GM19463 (cell line): ENCODE data around the gene CKB.

ENCODE experiments used
- ATAC-seq: cut with Tn5 transposase; IDR thresholded peaks from one replicate; pipeline ENCODE4 v1.9.1; 2021; ENCODE audit warnings: mild to moderate bottlenecking, moderate library complexity; ENCODE audit not compliant: unreplicated experiment

The CKB gene

GRCh38 chr14:103539056-103539825 is 16.6 kb upstream of the CKB start:
- no peak for ATAC-seq

DNA sequence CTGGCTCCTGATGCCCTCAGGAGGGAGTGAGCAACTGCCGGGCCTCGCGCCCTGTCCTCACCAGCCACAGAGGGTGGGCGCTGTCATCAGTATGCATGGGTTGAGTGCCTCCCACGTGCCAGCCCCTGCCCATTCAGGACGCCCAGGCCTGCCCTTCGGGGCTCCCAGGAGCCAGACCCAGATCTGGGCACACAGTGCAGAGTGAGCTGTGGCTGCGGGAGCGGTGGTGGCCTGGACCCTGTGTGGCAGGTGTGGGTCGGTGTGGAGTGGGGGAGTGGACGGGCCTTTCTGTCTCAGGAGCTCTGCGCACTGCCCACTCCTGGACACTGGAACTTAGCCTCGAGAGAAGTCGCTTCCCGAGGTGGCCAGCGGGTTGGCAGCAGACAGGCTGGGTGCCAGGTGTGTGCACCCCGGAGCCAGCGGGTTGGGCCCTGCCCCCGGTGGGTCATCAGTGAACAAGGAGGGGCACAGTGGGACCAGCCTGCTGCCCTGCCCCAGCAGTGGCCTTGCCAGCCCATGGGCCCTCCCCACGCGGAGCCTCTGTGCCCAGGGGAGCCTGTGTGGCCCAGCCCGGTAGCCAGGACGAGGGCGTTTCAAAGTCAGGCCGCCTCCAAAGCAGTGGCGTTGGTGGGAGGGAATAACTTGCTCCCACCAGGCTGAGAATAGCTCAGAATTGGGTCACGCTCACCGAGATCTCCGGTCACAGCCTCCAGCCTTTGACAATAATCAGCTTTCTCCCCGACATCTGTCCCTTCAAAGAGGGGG is 15.8 kb upstream of the CKB start:
- no peak for ATAC-seq

DNA sequence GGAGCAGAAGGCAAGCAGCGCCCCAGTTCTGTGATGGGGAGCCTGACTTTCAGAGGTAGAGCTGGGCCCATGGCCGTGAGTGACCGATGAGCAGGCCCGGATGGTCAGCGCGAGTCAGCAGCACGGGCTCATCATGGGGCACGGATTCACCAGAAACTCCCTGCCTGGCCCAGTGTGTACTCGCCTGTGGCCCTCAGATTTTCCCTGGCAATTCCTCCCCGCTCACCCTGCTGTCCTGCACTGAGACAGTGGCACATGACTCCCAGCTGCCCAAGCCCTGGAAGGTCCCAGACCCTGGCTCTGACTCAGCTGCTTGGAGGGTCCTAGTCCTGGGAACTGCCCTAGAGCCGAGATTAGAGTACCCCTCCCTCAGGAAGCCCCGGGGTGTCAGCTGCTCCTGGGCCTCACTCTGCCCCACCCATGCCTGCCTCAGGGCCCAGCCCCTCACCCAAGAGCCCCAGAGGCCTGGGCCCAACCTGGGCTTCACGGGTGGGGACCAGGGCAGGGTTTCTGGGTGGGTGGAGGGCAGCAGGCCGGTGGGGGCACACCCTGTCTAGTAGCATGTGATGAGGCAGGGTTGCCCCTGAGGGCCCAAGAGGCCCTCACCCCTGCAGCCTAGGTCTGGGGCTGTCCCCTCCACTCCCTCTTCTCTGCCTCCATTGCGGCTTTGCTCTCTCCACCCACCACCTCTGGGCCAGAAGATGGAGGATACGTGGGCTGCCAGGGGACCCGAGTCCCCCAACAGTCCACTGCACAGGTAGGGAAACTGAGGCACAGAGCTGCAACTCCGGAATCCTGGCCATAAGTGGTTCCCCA is 14.8 kb upstream of the CKB start:
- ATAC-seq = no peak

DNA sequence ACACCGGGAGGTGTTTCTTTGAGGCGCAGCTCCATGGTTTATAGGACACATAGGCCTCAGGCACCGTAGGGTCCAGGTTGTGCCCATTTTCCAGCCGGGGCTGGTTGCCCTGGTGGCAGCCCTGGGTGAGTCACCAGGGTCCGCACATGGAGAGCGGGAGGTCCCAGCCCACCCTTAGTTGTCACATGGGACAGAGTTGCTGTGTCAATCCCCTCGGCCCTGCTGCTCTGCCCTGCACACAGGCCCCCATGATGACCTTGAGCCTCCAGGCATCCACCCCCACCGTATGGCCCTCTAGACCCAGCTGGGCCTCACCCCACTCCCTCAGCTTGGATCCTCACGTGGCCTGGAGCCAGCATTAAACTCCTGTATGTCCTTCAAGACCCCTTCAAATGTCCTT is 14.1 kb upstream of the CKB start:
- no peak for ATAC-seq

GRCh38 chr14:103535891-103536565 is 13.4 kb upstream of the CKB start:
- no peak for ATAC-seq

GRCh38 chr14:103535081-103535890 is 12.7 kb upstream of the CKB start:
- no peak for ATAC-seq

DNA sequence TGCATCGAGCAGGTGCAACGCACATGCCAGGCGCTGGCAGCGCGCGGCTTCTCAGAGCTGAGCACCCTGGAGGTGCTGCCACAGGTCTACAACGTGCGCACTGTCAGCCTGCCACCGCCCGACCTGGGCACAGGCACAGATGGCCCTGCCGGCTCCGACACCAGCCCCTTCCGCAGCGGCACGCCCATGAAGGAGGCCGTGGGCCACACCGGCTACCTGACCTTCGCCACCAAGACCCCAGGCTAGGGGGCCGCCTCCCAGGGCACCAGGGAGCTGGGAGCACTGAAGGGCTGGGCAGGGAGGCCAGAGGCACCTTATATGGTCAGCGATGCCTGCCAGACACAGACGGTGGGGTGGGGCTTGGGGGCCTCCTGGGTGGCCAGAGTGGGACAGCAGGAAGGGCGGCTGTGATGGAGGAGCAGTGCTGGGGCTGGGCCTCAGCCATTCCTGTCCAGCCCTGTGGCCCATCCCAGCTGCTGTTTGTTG is 12.0 kb upstream of the CKB start:
- ATAC-seq = no peak

- ATAC-seq = no peak
Observed at GRCh38 chr14:103533999-103534575, 11.5 kb upstream of the CKB start.

DNA sequence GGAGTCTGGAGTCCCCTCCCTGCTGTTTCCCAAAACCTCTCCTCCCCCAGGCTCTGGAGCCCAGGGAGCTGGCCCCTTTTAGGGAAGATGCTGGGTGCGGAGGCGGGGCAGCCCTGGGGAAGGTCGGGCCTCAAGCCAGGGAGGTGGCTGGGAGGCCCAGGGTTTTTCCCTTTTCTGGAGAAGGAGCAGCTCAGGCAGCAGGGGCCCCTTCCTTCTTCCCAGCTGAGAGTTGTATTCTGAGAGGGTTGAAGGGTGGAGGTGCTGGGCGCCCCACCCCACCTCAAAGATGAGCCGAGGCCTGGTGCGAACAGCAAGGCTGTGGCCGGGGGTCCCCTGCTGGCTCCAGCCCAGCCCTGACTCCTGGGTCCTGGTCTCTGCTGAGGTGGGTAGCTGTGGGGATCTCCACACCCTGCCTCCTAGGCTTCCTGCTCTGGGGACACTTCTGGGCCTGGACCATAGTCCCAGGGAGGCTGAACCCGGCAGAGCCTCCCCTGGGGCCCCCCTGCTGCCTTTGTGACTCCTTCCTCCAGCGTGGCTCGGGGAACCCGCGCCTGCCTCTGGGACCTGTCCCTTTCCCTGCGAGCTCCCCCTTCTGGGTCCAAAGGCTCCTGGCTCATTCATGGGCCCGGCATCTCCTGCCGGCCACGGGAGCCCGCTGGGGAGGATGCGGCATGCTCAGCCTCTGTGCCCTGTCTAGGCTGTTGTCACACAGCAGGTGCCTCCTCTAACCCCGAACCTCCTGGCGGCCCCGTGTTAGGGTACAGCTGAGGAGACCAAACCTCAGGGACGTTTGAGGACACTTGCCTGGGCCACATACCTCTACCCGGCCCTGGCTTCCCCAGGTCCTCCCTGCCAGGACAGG is 10.7 kb upstream of the CKB start:
- ATAC-seq = no peak

DNA sequence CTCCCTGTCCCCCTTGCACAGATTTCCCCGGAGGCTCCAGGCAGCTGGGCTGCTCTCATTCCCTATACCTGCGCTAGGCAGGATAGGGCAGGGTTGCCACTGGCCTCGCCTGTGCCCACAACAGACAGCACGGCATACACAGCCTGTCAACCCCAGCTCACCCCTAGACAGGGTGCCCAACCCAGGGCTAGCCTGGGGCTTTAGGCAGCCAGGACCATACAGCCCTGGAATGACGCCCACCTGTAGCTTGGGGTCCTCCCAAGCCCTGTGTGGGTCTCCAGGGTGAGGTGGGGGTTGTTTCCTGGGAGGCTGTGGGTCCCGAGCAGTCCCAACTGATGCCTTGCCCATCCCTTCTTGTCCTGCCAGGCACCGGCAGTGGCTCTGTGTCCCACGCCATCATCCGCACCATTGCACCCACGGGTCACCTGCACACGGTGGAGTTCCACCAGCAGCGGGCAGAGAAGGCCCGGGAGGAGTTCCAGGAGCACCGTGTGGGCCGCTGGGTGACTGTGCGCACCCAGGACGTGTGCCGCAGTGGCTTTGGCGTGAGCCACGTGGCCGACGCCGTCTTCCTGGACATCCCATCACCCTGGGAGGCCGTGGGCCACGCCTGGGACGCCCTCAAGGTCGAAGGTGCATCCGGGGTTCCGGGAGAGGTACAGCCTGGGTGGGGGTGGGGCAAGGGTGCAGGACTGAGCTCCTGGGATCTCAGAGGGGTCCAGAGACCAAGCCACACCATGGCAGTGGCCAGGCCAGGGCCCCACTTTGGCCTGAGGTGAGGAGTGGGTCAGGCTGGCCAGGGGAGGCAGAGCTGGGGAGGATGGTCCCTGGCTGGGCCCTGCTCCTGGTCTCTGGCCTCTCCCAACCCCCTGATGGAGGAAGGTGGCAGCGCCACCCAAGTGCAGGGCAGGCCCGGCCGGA is 9.8 kb upstream of the CKB start:
- no peak for ATAC-seq

- ATAC-seq = no peak
Observed at GRCh38 chr14:103531421-103532215, 9.0 kb upstream of the CKB start.

DNA sequence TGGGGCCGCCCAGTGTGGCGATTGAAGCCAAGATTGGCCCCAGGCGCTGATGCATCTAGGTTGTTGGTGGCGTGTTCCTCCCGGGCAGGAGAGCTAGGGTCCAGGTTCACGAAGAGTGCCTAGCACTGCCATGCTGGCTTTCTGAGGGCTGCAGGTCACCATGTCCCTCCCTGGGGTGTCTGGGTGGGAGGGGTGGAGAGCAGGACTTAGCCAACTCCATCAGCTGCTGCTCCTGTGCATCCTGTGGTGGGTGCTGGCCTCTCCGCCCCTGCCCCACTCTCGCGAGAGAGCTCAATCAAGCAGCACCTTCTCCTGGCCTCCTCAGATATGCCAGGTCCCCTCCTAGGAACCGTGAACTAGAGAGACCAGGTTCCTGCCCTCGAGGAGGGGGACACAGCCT is 8.2 kb upstream of the CKB start:
- ATAC-seq = no peak

DNA sequence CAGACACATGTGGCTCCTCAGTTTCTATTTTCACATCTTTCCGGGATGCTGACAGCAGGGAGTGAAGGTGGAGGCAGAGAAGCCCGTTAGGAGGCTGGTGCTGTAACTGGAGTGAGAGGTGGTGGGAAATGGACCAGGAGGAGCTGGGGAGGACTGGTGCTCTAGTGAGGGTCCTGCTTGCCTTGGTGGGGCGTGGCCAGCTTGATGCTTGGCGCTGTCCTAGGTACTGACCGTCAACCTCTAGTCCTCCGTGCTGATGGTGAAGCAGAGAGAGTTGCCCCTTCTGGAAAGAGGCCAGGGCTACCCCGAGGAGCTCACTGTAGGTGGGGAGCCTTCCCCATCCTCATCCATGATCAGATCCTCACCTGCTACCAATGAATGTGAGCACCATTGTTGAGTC is 7.8 kb upstream of the CKB start:
- no peak for ATAC-seq

GRCh38 chr14:103529383-103530365 is 7.0 kb upstream of the CKB start:
- ATAC-seq = no peak

- peak; percentile 33 for ATAC-seq
Observed at GRCh38 chr14:103528587-103529382, 6.2 kb upstream of the CKB start, which contains the start of gene TRMT61A. TRMT61A (plus strand) TSS chr14:103529196; CDS start chr14:103529979, 783 bp downstream.
